Measurements from ENCODE around the gene DDX10. TPM values are rescaled to one million over a fixed set of nuclear protein-coding genes. Genes with fewer than 3 reads are reported as not detected.

Gene DDX10
- total and polyA plus RNA-seq, 2 of the 8 experiments (the other 6 are each of a cell fraction or from before 2014, with no cell fraction given): 49.2 to 52.2 TPM

DNA sequence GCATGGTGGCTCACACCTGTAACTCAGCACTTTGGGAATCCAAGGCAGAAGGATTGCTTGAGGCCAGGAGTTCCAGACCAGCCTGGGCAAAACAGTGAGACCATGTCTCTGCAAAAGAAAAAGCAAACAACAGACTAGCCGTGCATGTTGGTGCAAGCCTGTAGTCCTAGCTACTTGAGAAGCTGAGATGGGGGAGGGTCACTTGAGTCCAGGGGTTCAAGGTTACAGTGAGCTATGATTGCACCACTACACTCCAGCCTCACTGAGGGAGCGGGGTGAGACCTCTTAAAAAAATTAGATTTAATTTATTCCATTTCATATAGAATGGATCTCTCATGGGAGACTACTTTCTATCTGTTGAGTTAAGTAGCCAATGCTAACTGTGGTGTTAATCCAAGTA lies 50.4 kb downstream of the DDX10 start:
- Histone ChIP-seq H3K4me1 (replicated peaks in 1 of 4; ENCODE audit: control insufficient read depth in 3 of 4, insufficient read depth in 4 of 4, low read length in 3 of 4) (no peaks in the 10 kb centered on the region), H3K9me3 (ENCODE audit: insufficient read depth in 2 of 2, low read depth in 1 of 2, low read length in 1 of 2) (no peaks in the 10 kb centered on the region), H4K8ac (ENCODE audit: extremely low read depth, insufficient read depth, low read length) (no peak overlapping the region), H2BK12ac (ENCODE audit: low read depth, low read length) (no peak overlapping the region), H3K9ac (replicated peaks in 1 of 4; ENCODE audit: extremely low read depth in 1 of 4, low read depth in 3 of 4, low read length in 3 of 4) (no peak overlapping the region), H3K23me2 (ENCODE audit: low read depth, low read length) (no peaks in the 10 kb centered on the region; the same call in 1 of the 2 replicates), H3K79me2 (ENCODE audit: control insufficient read depth in 1 of 2, insufficient read depth in 2 of 2, low read length in 2 of 2) (peaks cover 0 to 6% of the 10 kb centered on the region in 2 experiments; a peak in 3 of 4 replicates), H3K36me3 (ENCODE audit: control insufficient read depth in 2 of 4, insufficient read depth in 4 of 4, low read length in 3 of 4) (peaks cover 0 to 18% (median 2%) of the 10 kb centered on the region in 4 experiments; a peak in 3 of 8 replicates), H2BK15ac (ENCODE audit: low read length) (no peak overlapping the region), H3K23ac (ENCODE audit: insufficient read length) (no peak overlapping the region), H2BK20ac (ENCODE audit: low read length) (no peak overlapping the region), H3K27ac (ENCODE audit: low read depth, low read length) (no peak overlapping the region), H2BK120ac (replicated peaks; ENCODE audit: low read depth, low read length) (no peak overlapping the region), H3K27me3 (replicated peaks in 1 of 4; ENCODE audit: control insufficient read depth in 3 of 4, extremely low read depth in 1 of 4, insufficient read depth in 3 of 4, low read length in 3 of 4) (no peaks in the 10 kb centered on the region), H4K20me1 (replicated peaks in 1 of 2; ENCODE audit: control insufficient read depth in 1 of 2, insufficient read depth in 2 of 2, low read length in 2 of 2) (no peaks in the 10 kb centered on the region), H2AK5ac (ENCODE audit: low read depth, low read length) (no peak overlapping the region), H4K5ac (ENCODE audit: insufficient read length, low read depth, low read length) (no peak overlapping the region), H3K79me1 (ENCODE audit: low read depth, low read length) (no peaks in the 10 kb centered on the region; the same call in 1 of the 2 replicates), H3K56ac (replicated peaks; ENCODE audit: insufficient read length, low read depth, low read length) (no peak overlapping the region), H3K4ac (replicated peaks; ENCODE audit: insufficient read length, low read depth, low read length) (no peak overlapping the region), H2BK5ac (ENCODE audit: low read depth, low read length) (no peak overlapping the region), H3K4me3 (ENCODE audit: extremely low read depth in 1 of 4, insufficient read depth in 2 of 4, low read depth in 3 of 4, low read length in 4 of 4) (no peak overlapping the region), H3K4me2 (ENCODE audit: insufficient read depth in 1 of 2, low read depth in 2 of 2, low read length in 2 of 2) (no peak overlapping the region), H3K14ac (ENCODE audit: insufficient read length) (no peak overlapping the region), H4K91ac (replicated peaks; ENCODE audit: insufficient read length, low read length) (no peak overlapping the region), H3K18ac (ENCODE audit: extremely low read depth, low read length) (no peak overlapping the region), H2AFZ (ENCODE audit: low read length) (no peak overlapping the region)
- CTCF ChIA-PET (ENCODE audit: partially characterized antibody): interaction anchor here (1.2 to 2.7 kb wide), 2 partner anchors 19 to 982 kb away, joined by 3 to 18 read pairs; no protein-coding TSS in a partner anchor
- DNase-seq (ENCODE audit: low read depth in 1 of 2, low spot score in 2 of 2) (no peak), FAIRE-seq (no peak)
- POLR2A ChIA-PET (ENCODE audit: partially characterized antibody): no interaction called here
- 91% methylated on average over 2 of the region's 2 CpGs; no CpG with 5 or more reads in 1 of the 2 experiments for WGBS, 2 experiments (ENCODE audit: extremely low coverage in 1 of 2, insufficient coverage in 1 of 2, insufficient read length in 1 of 2, insufficient replicate concordance in 2 of 2, low coverage in 1 of 2, low lambda C conversion rate in 2 of 2, missing lambda C conversion rate in 1 of 2)
- TF ChIP-seq CBX8 (IDR thresholded peaks at IDR 0.05; ENCODE audit: borderline replicate concordance, low read depth, low read length): no peak
- no peak for TF ChIP-seq RBBP5 (IDR thresholded peaks at IDR 0.05; ENCODE audit: borderline replicate concordance, low read depth, low read length)
- no peak for TF ChIP-seq SUZ12 (IDR thresholded peaks at IDR 0.05; ENCODE audit: low read length)
- no peak for TF ChIP-seq JUN (IDR thresholded peaks at IDR 0.05; ENCODE audit: low read depth, low read length)
- TF ChIP-seq TCF12 (IDR thresholded peaks at IDR 0.05; ENCODE audit: low read depth, low read length): no peak
- no peak for TF ChIP-seq EGR1 (IDR thresholded peaks at IDR 0.05; ENCODE audit: borderline replicate concordance, low read depth, low read length)
- no peak for TF ChIP-seq CTBP2 (IDR thresholded peaks at IDR 0.05; ENCODE audit: borderline replicate concordance, insufficient read depth, insufficient read length, low read length)
- TF ChIP-seq TAF1 (IDR thresholded peaks at IDR 0.05; ENCODE audit: low read depth, low read length): no peak
- TF ChIP-seq BRCA1 (IDR thresholded peaks at IDR 0.05; ENCODE audit: low read depth, low read length): no peak
- TF ChIP-seq ZNF274 (IDR thresholded peaks at IDR 0.05; ENCODE audit: borderline replicate concordance, extremely low read depth, low read length): no peak
- TF ChIP-seq SAP30 (IDR thresholded peaks at IDR 0.05; ENCODE audit: insufficient read depth, insufficient replicate concordance, low read length): no peak

Measured in H1 (cell line).